ENCODE results near the gene TGFA.

- TF ChIP-seq EZH2 (IDR thresholded peaks at IDR 0.05; ENCODE audit: borderline replicate concordance, low read length): no peak
- TF ChIP-seq, protein P1, sequence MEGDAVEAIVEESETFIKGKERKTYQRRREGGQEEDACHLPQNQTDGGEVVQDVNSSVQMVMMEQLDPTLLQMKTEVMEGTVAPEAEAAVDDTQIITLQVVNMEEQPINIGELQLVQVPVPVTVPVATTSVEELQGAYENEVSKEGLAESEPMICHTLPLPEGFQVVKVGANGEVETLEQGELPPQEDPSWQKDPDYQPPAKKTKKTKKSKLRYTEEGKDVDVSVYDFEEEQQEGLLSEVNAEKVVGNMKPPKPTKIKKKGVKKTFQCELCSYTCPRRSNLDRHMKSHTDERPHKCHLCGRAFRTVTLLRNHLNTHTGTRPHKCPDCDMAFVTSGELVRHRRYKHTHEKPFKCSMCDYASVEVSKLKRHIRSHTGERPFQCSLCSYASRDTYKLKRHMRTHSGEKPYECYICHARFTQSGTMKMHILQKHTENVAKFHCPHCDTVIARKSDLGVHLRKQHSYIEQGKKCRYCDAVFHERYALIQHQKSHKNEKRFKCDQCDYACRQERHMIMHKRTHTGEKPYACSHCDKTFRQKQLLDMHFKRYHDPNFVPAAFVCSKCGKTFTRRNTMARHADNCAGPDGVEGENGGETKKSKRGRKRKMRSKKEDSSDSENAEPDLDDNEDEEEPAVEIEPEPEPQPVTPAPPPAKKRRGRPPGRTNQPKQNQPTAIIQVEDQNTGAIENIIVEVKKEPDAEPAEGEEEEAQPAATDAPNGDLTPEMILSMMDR (IDR thresholded peaks at IDR 0.05; ENCODE audit: low read length): no peak
Observed at GRCh38 chr2:70450641-70451250, 102.9 kb downstream of the TGFA start.

Data from OCI-LY1 (cell line).